Caco-2 (cell line): ENCODE measurements around the gene LYST. TPM values are rescaled to one million over a fixed set of nuclear protein-coding genes. Genes with fewer than 3 reads are reported as not detected.

Source experiments
- BruUV-seq: library from RNA; stranded (reverse); fragments of 400-500 nt; replicated peaks from 2 replicates; lab custom pipeline; 2021; lab: Mats Ljungman, UMichigan
- CTCF ChIA-PET: fragments of 300-600 bp; sonication (Branson Sonifier 250); formaldehyde crosslinking; loops from one replicate; lab custom pipeline; 2022; ENCODE audit warnings: antibody characterized with exemption; lab: Charles Lee
- POLR2A ChIA-PET: fragments of 300-600 bp; sonication (Branson Sonifier 250); formaldehyde crosslinking; loops from one replicate; lab custom pipeline; 2022; ENCODE audit warnings: antibody characterized with exemption; lab: Charles Lee
- DNase-seq, 2 experiments: peaks; one replicate each; pipeline versions ENCODE4 v3.0.0 to v3.0.0-alpha.2; 2020 to 2022
- H3K27me3 ChIP-seq: replicated peaks from 2 replicates; pipeline ENCODE4 v1.6.0; 2011; ENCODE audit warnings: low read length; ENCODE audit not compliant: control insufficient read depth, insufficient read depth
- H3K36me3 ChIP-seq: 2 replicates; pipeline ENCODE4 v1.5.1; 2011; ENCODE audit warnings: low read length; ENCODE audit not compliant: control insufficient read depth, insufficient read depth
- H3K4me1 ChIP-seq: fragments of 250-450 bp; sonication (Bioruptor Pico); 2 replicates; pipeline ENCODE4 v1.5.1; 2020; ENCODE audit warnings: mild to moderate bottlenecking
- H3K4me3 ChIP-seq: 2 replicates; pipeline ENCODE4 v1.5.1; 2011; ENCODE audit warnings: low read depth, mild to moderate bottlenecking, control low read depth, low read length
- H3K9me3 ChIP-seq: fragments of 250-450 bp; sonication (Bioruptor Pico); 2 replicates; pipeline ENCODE4 v1.5.1; 2020; ENCODE audit warnings: mild to moderate bottlenecking, moderate library complexity
- H3K27ac Mint-ChIP-seq: one replicate; pipeline ENCODE4 v1.8.0; 2022; ENCODE audit warnings: mixed read lengths; ENCODE audit not compliant: unreplicated experiment
- H3K27me3 Mint-ChIP-seq: one replicate; pipeline ENCODE4 v1.8.0; 2022; ENCODE audit warnings: mixed read lengths; ENCODE audit not compliant: insufficient read depth, unreplicated experiment
- H3K36me3 Mint-ChIP-seq: one replicate; pipeline ENCODE4 v1.8.0; 2022; ENCODE audit warnings: mild to moderate bottlenecking, mixed read lengths; ENCODE audit not compliant: insufficient read depth, unreplicated experiment
- H3K4me1 Mint-ChIP-seq: one replicate; pipeline ENCODE4 v1.8.0; 2022; ENCODE audit warnings: low read depth, mixed read lengths; ENCODE audit not compliant: unreplicated experiment
- H3K4me3 Mint-ChIP-seq: one replicate; pipeline ENCODE4 v1.8.0; 2022; ENCODE audit warnings: mild to moderate bottlenecking, moderate library complexity, mixed read lengths; ENCODE audit not compliant: unreplicated experiment
- H3K9me3 Mint-ChIP-seq: one replicate; pipeline ENCODE4 v1.8.0; 2022; ENCODE audit warnings: mixed read lengths; ENCODE audit not compliant: unreplicated experiment
- CTCF ChIP-seq, 2 experiments: fragments of 200-600 bp in 1 of 2; IDR thresholded peaks; 1 replicate in 1 of 2; 2 replicates in 1 of 2; pipeline versions ENCODE4 v1.5.1 to v1.8.0; 2011 to 2022; ENCODE audit warnings: antibody characterized with exemption in 1 of 2, control low read depth in 1 of 2, inconsistent platforms in 1 of 2, low read depth in 1 of 2, low read length in 1 of 2, mild to moderate bottlenecking in 1 of 2, moderate library complexity in 1 of 2; ENCODE audit not compliant: insufficient read depth in 1 of 2, severe bottlenecking in 1 of 2, unreplicated experiment in 1 of 2
- intact Hi-C: fragments of 100-400 bp; cut with micrococcal nuclease; formaldehyde crosslinking; loops from one replicate; pipeline ENCODE4 v1.10.0; 2022; ENCODE audit not compliant: unreplicated experiment
- total RNA-seq: library from RNA; stranded (reverse); gene quantifications from 2 replicates; pipeline ENCODE4 v1.2.3, GENCODE V29; 2022

The LYST gene
- total RNA-seq, 1 experiment from 2014 or later: 5.6 TPM

- BruUV-seq: no TSS peak
- intact Hi-C loops: no loop called here
- TF ChIP-seq CTCF (IDR thresholded peaks at IDR 0.05; ENCODE audit: insufficient read depth in 1 of 2, low read depth in 1 of 2, low read length in 1 of 2, severe bottlenecking in 1 of 2, unreplicated experiment in 1 of 2): no peak
- no peaks in the 10 kb centered on the region for H3K9me3 ChIP-seq
- Mint-ChIP-seq H3K4me1 (peaks cover 7% of the 10 kb centered on the region), H3K36me3 (no peaks in the 10 kb centered on the region), H3K4me3 (no peak overlapping the region), H3K27ac (no peak overlapping the region), H3K27me3 (no peaks in the 10 kb centered on the region), H3K9me3 (no peaks in the 10 kb centered on the region)
- no peaks in the 10 kb centered on the region for H3K27me3 ChIP-seq
- peaks cover 9% of the 10 kb centered on the region; the same call in 1 of the 2 replicates for H3K4me1 ChIP-seq
- H3K4me3 ChIP-seq: no peak overlapping the region
- ChIA-PET CTCF (no interaction called here), POLR2A (no interaction called here)
- no peak for DNase-seq
- no peaks in the 10 kb centered on the region for H3K36me3 ChIP-seq
Measured at GRCh38 chr1:235702412-235702811, 164.3 kb downstream of the LYST start.

GRCh38 chr1:235697508-235697907 is 169.2 kb downstream of the LYST start:
- Mint-ChIP-seq H3K36me3 (no peaks in the 10 kb centered on the region), H3K4me1 (no peaks in the 10 kb centered on the region), H3K4me3 (no peak overlapping the region), H3K27me3 (no peaks in the 10 kb centered on the region), H3K9me3 (no peaks in the 10 kb centered on the region), H3K27ac (no peak overlapping the region)
- H3K9me3 ChIP-seq: no peaks in the 10 kb centered on the region
- no peak for TF ChIP-seq CTCF (IDR thresholded peaks at IDR 0.05; ENCODE audit: insufficient read depth in 1 of 2, low read depth in 1 of 2, low read length in 1 of 2, severe bottlenecking in 1 of 2, unreplicated experiment in 1 of 2)
- CTCF ChIA-PET: no interaction called here
- H3K4me3 ChIP-seq: no peak overlapping the region
- DNase-seq: no peak
- H3K27me3 ChIP-seq: no peaks in the 10 kb centered on the region
- POLR2A ChIA-PET: no interaction called here
- H3K4me1 ChIP-seq: no peaks in the 10 kb centered on the region
- intact Hi-C loops: no loop called here
- H3K36me3 ChIP-seq: no peaks in the 10 kb centered on the region
- no TSS peak for BruUV-seq

GRCh38 chr1:235689356-235689755 is 177.3 kb downstream of the LYST start:
- ChIA-PET CTCF (no interaction called here), POLR2A (no interaction called here)
- Histone ChIP-seq H3K36me3 (no peaks in the 10 kb centered on the region), H3K4me1 (no peaks in the 10 kb centered on the region), H3K27me3 (no peaks in the 10 kb centered on the region), H3K4me3 (no peak overlapping the region), H3K9me3 (no peaks in the 10 kb centered on the region; the same call in 1 of the 2 replicates)
- DNase-seq: no peak
- Mint-ChIP-seq H3K4me1 (no peaks in the 10 kb centered on the region), H3K9me3 (no peaks in the 10 kb centered on the region), H3K36me3 (no peaks in the 10 kb centered on the region), H3K27me3 (no peaks in the 10 kb centered on the region), H3K27ac (no peak overlapping the region), H3K4me3 (no peak overlapping the region)
- no peak for TF ChIP-seq CTCF (IDR thresholded peaks at IDR 0.05; ENCODE audit: insufficient read depth in 1 of 2, low read depth in 1 of 2, low read length in 1 of 2, severe bottlenecking in 1 of 2, unreplicated experiment in 1 of 2)
- BruUV-seq: no TSS peak
- intact Hi-C loops: no loop called here
